SHP77 (cell line): ENCODE data around the gene CRIP1.

Source experiments
- DNase-seq, 2 experiments: peaks; one replicate each; lab custom pipeline; 2025; lab: John Stamatoyannopoulos, UW

The CRIP1 gene

GRCh38 chr14:105505101-105505500 lies 18.4 kb downstream of the CRIP1 start:
- no peak for DNase-seq

- DNase-seq: no peak
These were observed 20.6 kb downstream of the CRIP1 start for GRCh38 chr14:105507247-105507646.

GRCh38 chr14:105508069-105508468 lies 21.4 kb downstream of the CRIP1 start:
- DNase-seq: no peak

- no peak for DNase-seq
These were observed 21.9 kb downstream of the CRIP1 start for GRCh38 chr14:105508601-105509000.

GRCh38 chr14:105517096-105517495 lies 30.4 kb downstream of the CRIP1 start:
- DNase-seq: no peak

GRCh38 chr14:105519946-105520698 lies 33.4 kb downstream of the CRIP1 start:
- DNase-seq: no peak

GRCh38 chr14:105525326-105525725 lies 38.6 kb downstream of the CRIP1 start:
- DNase-seq: no peak

- no peak for DNase-seq
These were observed 39.4 kb downstream of the CRIP1 start, which contains the start of gene TMEM121 for GRCh38 chr14:105525861-105526775. TMEM121 (plus strand) TSS chr14:105526583; CDS start chr14:105528835, 2,252 bp downstream.

GRCh38 chr14:105526776-105527380 lies 40.2 kb downstream of the CRIP1 start:
- DNase-seq: no peak

GRCh38 chr14:105527381-105527825 lies 40.7 kb downstream of the CRIP1 start:
- no peak for DNase-seq

GRCh38 chr14:105527826-105528585 lies 41.3 kb downstream of the CRIP1 start:
- DNase-seq: peak; percentile 47 to 65

- DNase-seq: no peak
These were observed 42.1 kb downstream of the CRIP1 start for GRCh38 chr14:105528586-105529318.

- no peak for DNase-seq
These were observed 42.6 kb downstream of the CRIP1 start for GRCh38 chr14:105529319-105529568.

GRCh38 chr14:105529569-105530284 lies 43.0 kb downstream of the CRIP1 start:
- no peak for DNase-seq

GRCh38 chr14:105530285-105531087 lies 43.8 kb downstream of the CRIP1 start:
- DNase-seq: no peak

- DNase-seq: no peak
These were observed 44.6 kb downstream of the CRIP1 start for GRCh38 chr14:105531088-105531893.

GRCh38 chr14:105531894-105532623 lies 45.4 kb downstream of the CRIP1 start:
- DNase-seq: no peak

GRCh38 chr14:105532735-105533141 lies 46.1 kb downstream of the CRIP1 start:
- DNase-seq: no peak
